Endothelial cell of umbilical vein (primary cell): Measurements from ENCODE around the gene MICALL1.

Source experiments
- CTCF ChIP-seq, 2 donors: IDR thresholded peaks; 1 replicate in 1 of 2; 2 replicates in 1 of 2; pipeline ENCODE4 v1.5.1; 2011; ENCODE audit warnings: low read length in 2 of 2, mild to moderate bottlenecking in 2 of 2, moderate library complexity in 2 of 2, control low read depth in 1 of 2, inconsistent platforms in 1 of 2, low read depth in 1 of 2; ENCODE audit not compliant: insufficient read depth in 1 of 2; ENCODE audit errors: extremely low read depth in 1 of 2
- MAX ChIP-seq: IDR thresholded peaks from 2 replicates; pipeline ENCODE4 v1.6.1; 2011; ENCODE audit not compliant: insufficient read depth, insufficient read length

GRCh38 chr22:37911697-37912096, 5.6 kb downstream of the MICALL1 start:
- TF ChIP-seq CTCF (IDR thresholded peaks at IDR 0.05; ENCODE audit: extremely low read depth in 1 of 2, insufficient read depth in 1 of 2, low read depth in 1 of 2, low read length in 2 of 2) (no peak), MAX (no peak)
